Trophoblast cell (in vitro differentiated cells and primary cell): Measurements from ENCODE around the gene ERH.

Experiments
- DNase-seq, 2 donors: peaks; one replicate each; pipeline ENCODE4 v3.0.0-alpha.2; 2016
- H2AFZ ChIP-seq: 2 replicates; pipeline ENCODE4 v1.6.1; 2013; ENCODE audit warnings: low read length, moderate library complexity, mild to moderate bottlenecking; ENCODE audit not compliant: insufficient read depth, poor library complexity
- H2AK5ac ChIP-seq: 2 replicates; pipeline ENCODE4 v1.6.1; 2013; ENCODE audit warnings: mild to moderate bottlenecking, low read length
- H2BK120ac ChIP-seq: 2 replicates; pipeline ENCODE4 v1.6.1; 2013; ENCODE audit warnings: low read length, mild to moderate bottlenecking, moderate library complexity; ENCODE audit not compliant: insufficient read depth, poor library complexity
- H2BK12ac ChIP-seq: 2 replicates; pipeline ENCODE4 v1.6.1; 2013; ENCODE audit warnings: mild to moderate bottlenecking, low read length, moderate library complexity
- H2BK5ac ChIP-seq: 2 replicates; pipeline ENCODE4 v1.6.1; 2013; ENCODE audit warnings: low read length, low read depth, moderate library complexity, mild to moderate bottlenecking; ENCODE audit not compliant: poor library complexity
- H3K14ac ChIP-seq: 2 replicates; pipeline ENCODE4 v1.6.1; 2013; ENCODE audit warnings: mild to moderate bottlenecking, low read length
- H3K18ac ChIP-seq: 2 replicates; pipeline ENCODE4 v1.6.1; 2013; ENCODE audit warnings: mild to moderate bottlenecking, low read length
- H3K23ac ChIP-seq: 2 replicates; pipeline ENCODE4 v1.6.1; 2013; ENCODE audit warnings: low read length
- H3K27ac ChIP-seq: 2 replicates; pipeline ENCODE4 v1.5.1; 2013; ENCODE audit warnings: low read depth, mild to moderate bottlenecking, inconsistent platforms, low read length, moderate library complexity
- H3K27me3 ChIP-seq: 2 replicates; pipeline ENCODE4 v1.6.1; 2013; ENCODE audit warnings: inconsistent platforms, mild to moderate bottlenecking, low read length, moderate library complexity; ENCODE audit not compliant: insufficient read depth
- H3K36me3 ChIP-seq, 2 experiments: 1 replicate in 1 of 2; 2 replicates in 1 of 2; pipeline ENCODE4 v1.6.1; 2013; ENCODE audit warnings: low read length in 2 of 2, mild to moderate bottlenecking in 2 of 2, moderate library complexity in 1 of 2; ENCODE audit not compliant: insufficient read depth in 2 of 2, control insufficient read depth in 1 of 2
- H3K4ac ChIP-seq: 2 replicates; pipeline ENCODE4 v1.6.1; 2013; ENCODE audit warnings: low read depth, mild to moderate bottlenecking, low read length, moderate library complexity
- H3K4me1 ChIP-seq, 2 experiments: 1 replicate in 1 of 2; 2 replicates in 1 of 2; pipeline ENCODE4 v1.6.1; 2013; ENCODE audit warnings: low read length in 2 of 2, mild to moderate bottlenecking in 2 of 2, moderate library complexity in 1 of 2; ENCODE audit not compliant: insufficient read depth in 2 of 2, control insufficient read depth in 1 of 2
- H3K4me2 ChIP-seq: 2 replicates; pipeline ENCODE4 v1.6.1; 2013; ENCODE audit warnings: inconsistent platforms, mild to moderate bottlenecking, low read length, moderate library complexity
- H3K4me3 ChIP-seq: 2 replicates; pipeline ENCODE4 v1.5.1; 2013; ENCODE audit warnings: mild to moderate bottlenecking, low read depth, low read length, inconsistent platforms
- H3K79me1 ChIP-seq: one replicate; pipeline ENCODE4 v1.6.1; 2013; ENCODE audit warnings: low read length
- H3K79me2 ChIP-seq: 2 replicates; pipeline ENCODE4 v1.6.1; 2013; ENCODE audit warnings: low read length, mild to moderate bottlenecking; ENCODE audit not compliant: control insufficient read depth, insufficient read depth, poor library complexity
- H3K9ac ChIP-seq: 2 replicates; pipeline ENCODE4 v1.6.1; 2013; ENCODE audit warnings: mild to moderate bottlenecking, low read length
- H3K9me3 ChIP-seq: 2 replicates; pipeline ENCODE4 v1.6.1; 2013; ENCODE audit warnings: low read depth, mild to moderate bottlenecking, control low read depth, inconsistent platforms, low read length; ENCODE audit not compliant: insufficient read depth
- H4K12ac ChIP-seq: 2 replicates; pipeline ENCODE4 v1.6.1; 2013; ENCODE audit warnings: low read depth, mild to moderate bottlenecking, low read length, moderate library complexity
- H4K8ac ChIP-seq: 2 replicates; pipeline ENCODE4 v1.6.1; 2013; ENCODE audit warnings: low read depth, mild to moderate bottlenecking, low read length, moderate library complexity
- H4K91ac ChIP-seq: one replicate; pipeline ENCODE4 v1.6.1; 2013; ENCODE audit warnings: low read depth, mild to moderate bottlenecking, low read length, moderate library complexity
- WGBS: extraction: QIAGEN DNeasy Blood & Tissue Kit; methylation state at CpG from one replicate; pipeline ENCODE4 v1.1.7; 2013; ENCODE audit warnings: missing lambda C conversion rate; ENCODE audit not compliant: insufficient read length, insufficient coverage; ENCODE audit errors: extremely low coverage; 5-methylcytosine and 5-hydroxymethylcytosine counted together

The ERH gene

DNA sequence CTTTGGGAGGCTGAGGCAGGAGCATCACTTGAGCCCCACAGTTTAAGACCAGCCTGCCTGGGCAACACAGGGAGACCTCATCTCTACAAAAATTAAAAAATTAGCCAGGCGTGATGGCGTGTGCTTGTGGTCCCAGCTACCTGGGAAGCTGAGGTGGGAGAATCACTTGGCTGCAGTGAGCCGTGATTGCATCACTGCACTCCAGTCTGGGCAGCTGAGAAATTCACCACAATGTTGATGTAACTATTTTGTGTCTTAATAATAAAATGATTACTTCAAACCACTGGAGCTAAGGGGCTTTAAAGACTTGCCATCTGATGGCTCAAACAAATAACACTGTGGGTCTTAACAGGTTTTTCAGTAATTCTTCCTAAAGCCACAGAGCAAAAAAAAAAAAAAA lies 10.8 kb downstream of the ERH start:
- no CpG with 5 or more reads among the region's 3 CpGs for WGBS

GRCh38 chr14:69378274-69378673 lies 19.8 kb downstream of the ERH start:
- H3K23ac ChIP-seq = no peak overlapping the region
- DNase-seq = no peak

More for the DNA sequence above, 10.8 kb downstream of the ERH start:
- H3K27me3 ChIP-seq = no peaks in the 10 kb centered on the region
- no peaks in the 10 kb centered on the region for H3K9me3 ChIP-seq
- H4K8ac ChIP-seq = no peak overlapping the region
- H3K18ac ChIP-seq = no peak overlapping the region
- DNase-seq = no peak
- no peak overlapping the region for H3K23ac ChIP-seq
- H2AFZ ChIP-seq = no peak overlapping the region
- no peak overlapping the region for H3K9ac ChIP-seq
- no peak overlapping the region for H3K14ac ChIP-seq
- H3K4ac ChIP-seq = peak overlapping the region; percentile 55
- H2BK12ac ChIP-seq = no peak overlapping the region
- H2BK5ac ChIP-seq = no peak overlapping the region
- no peak overlapping the region for H4K12ac ChIP-seq
- no peak overlapping the region for H2BK120ac ChIP-seq
- no peak overlapping the region for H3K4me2 ChIP-seq
- H3K79me1 ChIP-seq = no peaks in the 10 kb centered on the region
- no peak overlapping the region for H3K27ac ChIP-seq
- H3K79me2 ChIP-seq = peaks cover 3% of the 10 kb centered on the region
- H4K91ac ChIP-seq = no peak overlapping the region
- no peak overlapping the region for H3K4me3 ChIP-seq
- H2AK5ac ChIP-seq = no peak overlapping the region
- peaks cover 21 to 34% of the 10 kb centered on the region in 2 experiments for H3K36me3 ChIP-seq
- no peaks in the 10 kb centered on the region for H3K4me1 ChIP-seq

DNA sequence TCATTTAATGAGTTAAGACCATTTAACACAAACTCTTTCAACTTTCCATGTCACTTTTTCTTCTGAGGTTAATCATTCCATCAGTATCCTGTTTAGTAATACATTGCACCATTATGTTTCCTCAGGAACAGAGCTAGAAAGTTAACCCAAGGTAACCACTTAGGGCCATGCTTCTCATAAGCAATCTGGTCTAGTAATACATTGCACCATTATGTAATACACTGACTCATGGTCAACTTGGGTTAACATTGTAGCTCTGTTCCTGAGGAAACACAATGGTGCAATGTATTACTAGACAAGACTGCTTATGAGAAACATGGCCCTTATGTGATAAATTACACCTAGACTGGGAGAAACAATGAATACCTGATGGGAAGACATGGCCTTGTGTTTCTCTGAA lies 21.7 kb downstream of the ERH start:
- H3K4me1 ChIP-seq = no peaks in the 10 kb centered on the region
- H3K79me1 ChIP-seq = no peaks in the 10 kb centered on the region
- no peaks in the 10 kb centered on the region for H3K79me2 ChIP-seq
- DNase-seq = peak in 1 of 2 donors; percentile 15
- peaks cover 2 to 14% of the 10 kb centered on the region in 2 experiments for H3K36me3 ChIP-seq
- H2AK5ac ChIP-seq = no peak overlapping the region
- H4K8ac ChIP-seq = no peak overlapping the region
- H3K27me3 ChIP-seq = no peaks in the 10 kb centered on the region
- H2BK12ac ChIP-seq = no peak overlapping the region
- H3K9ac ChIP-seq = no peak overlapping the region
- no peak overlapping the region for H3K14ac ChIP-seq
- H4K12ac ChIP-seq = no peak overlapping the region
- H3K4ac ChIP-seq = no peak overlapping the region
- no peak overlapping the region for H2BK120ac ChIP-seq
- no peak overlapping the region for H3K4me2 ChIP-seq
- no peak overlapping the region for H2BK5ac ChIP-seq
- no peak overlapping the region for H2AFZ ChIP-seq
- no peak overlapping the region for H3K18ac ChIP-seq
- H3K4me3 ChIP-seq = no peak overlapping the region
- H3K27ac ChIP-seq = no peak overlapping the region
- H4K91ac ChIP-seq = no peak overlapping the region
- H3K9me3 ChIP-seq = no peaks in the 10 kb centered on the region
- no peak overlapping the region for H3K23ac ChIP-seq

More at GRCh38 chr14:69378274-69378673, 19.8 kb downstream of the ERH start:
- Histone ChIP-seq H2AK5ac (no peak overlapping the region), H3K4me3 (no peak overlapping the region), H3K18ac (no peak overlapping the region), H2AFZ (no peak overlapping the region), H4K91ac (no peak overlapping the region), H3K4me2 (no peak overlapping the region), H3K79me1 (no peaks in the 10 kb centered on the region), H3K79me2 (no peaks in the 10 kb centered on the region), H3K4me1 (no peaks in the 10 kb centered on the region), H3K9me3 (no peaks in the 10 kb centered on the region), H2BK120ac (no peak overlapping the region), H4K12ac (no peak overlapping the region), H3K27ac (no peak overlapping the region), H2BK12ac (no peak overlapping the region), H3K9ac (no peak overlapping the region), H3K14ac (no peak overlapping the region), H3K36me3 (peaks cover 9 to 17% of the 10 kb centered on the region in 2 experiments), H3K27me3 (no peaks in the 10 kb centered on the region), H2BK5ac (no peak overlapping the region), H3K4ac (no peak overlapping the region), H4K8ac (no peak overlapping the region)
- no CpG with 5 or more reads among the region's 2 CpGs for WGBS

DNA sequence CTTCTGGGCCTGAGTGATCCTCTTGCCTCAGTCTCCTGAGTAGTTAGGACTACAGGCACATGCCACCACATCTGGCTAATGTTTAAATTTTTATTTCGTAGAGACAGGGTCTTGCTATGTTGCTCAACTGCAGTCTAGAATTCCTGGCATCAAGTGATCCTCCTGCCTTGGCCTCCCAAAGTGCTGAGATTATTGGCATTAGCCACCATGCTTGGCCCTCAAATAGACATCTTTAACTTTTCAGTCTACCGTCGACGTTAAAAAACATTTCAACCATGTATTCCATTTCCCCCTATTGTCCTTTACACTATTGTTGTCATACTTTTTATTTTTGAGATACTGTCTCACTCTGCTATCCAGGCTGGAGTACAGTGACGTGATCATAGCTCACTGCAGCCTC lies 22.4 kb downstream of the ERH start:
- Histone ChIP-seq H2BK5ac (no peak overlapping the region), H3K9ac (no peak overlapping the region)

More for the DNA sequence above, 22.4 kb downstream of the ERH start:
- H3K27ac ChIP-seq = no peak overlapping the region
- no peak overlapping the region for H2BK120ac ChIP-seq
- no peaks in the 10 kb centered on the region for H3K9me3 ChIP-seq
- H4K12ac ChIP-seq = no peak overlapping the region
- no peaks in the 10 kb centered on the region for H3K27me3 ChIP-seq
- H3K36me3 ChIP-seq = peaks cover 2 to 14% of the 10 kb centered on the region in 2 experiments
- no peak overlapping the region for H2BK12ac ChIP-seq
- no peak overlapping the region for H3K4me2 ChIP-seq
- no peak overlapping the region for H3K23ac ChIP-seq
- no peak overlapping the region for H4K8ac ChIP-seq
- H3K79me1 ChIP-seq = no peaks in the 10 kb centered on the region
- H4K91ac ChIP-seq = no peak overlapping the region
- no peak overlapping the region for H3K18ac ChIP-seq
- H3K79me2 ChIP-seq = no peaks in the 10 kb centered on the region
- DNase-seq = no peak
- no peak overlapping the region for H3K4me3 ChIP-seq
- no peak overlapping the region for H2AFZ ChIP-seq
- H3K4ac ChIP-seq = no peak overlapping the region
- no peak overlapping the region for H3K14ac ChIP-seq
- H3K4me1 ChIP-seq = no peaks in the 10 kb centered on the region
- no CpG with 5 or more reads among the region's 5 CpGs for WGBS
- H2AK5ac ChIP-seq = no peak overlapping the region
